ENCODE results near the gene HNRNPUL2.
"Not testable (repeated sequence)": the region's sequence is repeated elsewhere in the genome, so short reads cannot be mapped to it uniquely, and the experiment has no call there.

The HNRNPUL2 gene

GRCh38 chr11:62757846-62758788, 30.9 kb upstream of the HNRNPUL2 start:
- no peak for TF ChIP-seq CTCF (IDR thresholded peaks at IDR 0.05; ENCODE audit: insufficient read depth, low read depth, low read length, missing control alignments)
- no peak for DNase-seq (ENCODE audit: low read depth)
- no peak overlapping the region for H3K4me3 ChIP-seq (ENCODE audit: low read length)

- no peak overlapping the region for H3K4me3 ChIP-seq (ENCODE audit: low read length)
- DNase-seq (ENCODE audit: low read depth) = no peak
- TF ChIP-seq CTCF (IDR thresholded peaks at IDR 0.05; ENCODE audit: insufficient read depth, low read depth, low read length, missing control alignments) = no peak
Observed at GRCh38 chr11:62755086-62755615, 27.9 kb upstream of the HNRNPUL2 start.

GRCh38 chr11:62753736-62754603, 26.7 kb upstream of the HNRNPUL2 start, which contains the start of gene ZBTB3:
Gene ZBTB3, minus strand, starts transcription at chr11:62754160. Its CDS starts 496 bp downstream, at chr11:62753664.
- TF ChIP-seq CTCF (IDR thresholded peaks at IDR 0.05; ENCODE audit: insufficient read depth, low read depth, low read length, missing control alignments) = no peak
- peak; percentile 100 for DNase-seq (ENCODE audit: low read depth)
- H3K4me3 ChIP-seq (ENCODE audit: low read length) = peak within 1 kb of the TSS; percentile 95

- no peak for TF ChIP-seq CTCF (IDR thresholded peaks at IDR 0.05; ENCODE audit: insufficient read depth, low read depth, low read length, missing control alignments)
- DNase-seq (ENCODE audit: low read depth) = no peak
- peak overlapping the region; percentile 95 for H3K4me3 ChIP-seq (ENCODE audit: low read length)
Observed at GRCh38 chr11:62752994-62753735, 25.9 kb upstream of the HNRNPUL2 start.

GRCh38 chr11:62752177-62752785, 25.0 kb upstream of the HNRNPUL2 start:
- TF ChIP-seq CTCF (IDR thresholded peaks at IDR 0.05; ENCODE audit: insufficient read depth, low read depth, low read length, missing control alignments) = no peak

GRCh38 chr11:62749931-62750330, 22.7 kb upstream of the HNRNPUL2 start:
- not testable (repeated sequence) for H3K4me3 ChIP-seq (ENCODE audit: low read length); DNase-seq (ENCODE audit: low read depth)

More at GRCh38 chr11:62752177-62752785, 25.0 kb upstream of the HNRNPUL2 start:
- no peak overlapping the region for H3K4me3 ChIP-seq (ENCODE audit: low read length)
- DNase-seq (ENCODE audit: low read depth) = no peak
